ENCODE measurements around the gene ZNF689.

ZNF689 gene

GRCh38 chr16:30609002-30609925 lies 925 bp downstream of the ZNF689 start (continued):
- 0 out of 2 replicates have a peak, but pooled peaks have one; percentile 12 for TF ChIP-seq MEIS1 (CRISPR knock-in tag; IDR thresholded peaks at IDR 0.05; ENCODE audit: borderline replicate concordance)
- TF ChIP-seq ZBTB8A (tag by site-specific recombination; IDR thresholded peaks at IDR 0.05): no peak; the same call in 1 of the 2 replicates
- no peak for TF ChIP-seq ZBTB7A (tag by site-specific recombination; IDR thresholded peaks at IDR 0.05; ENCODE audit: low read depth)
- TF ChIP-seq PRDM2 (tag by site-specific recombination; IDR thresholded peaks at IDR 0.05; ENCODE audit: borderline replicate concordance): no peak
- TF ChIP-seq ZNF843 (tag by site-specific recombination; IDR thresholded peaks at IDR 0.05): no peak
- no peak for TF ChIP-seq BCL11A (tag by site-specific recombination; IDR thresholded peaks at IDR 0.05; ENCODE audit: low read depth)
- TF ChIP-seq OSR2 (tag by site-specific recombination; IDR thresholded peaks at IDR 0.05): no peak
- TF ChIP-seq, protein P1, sequence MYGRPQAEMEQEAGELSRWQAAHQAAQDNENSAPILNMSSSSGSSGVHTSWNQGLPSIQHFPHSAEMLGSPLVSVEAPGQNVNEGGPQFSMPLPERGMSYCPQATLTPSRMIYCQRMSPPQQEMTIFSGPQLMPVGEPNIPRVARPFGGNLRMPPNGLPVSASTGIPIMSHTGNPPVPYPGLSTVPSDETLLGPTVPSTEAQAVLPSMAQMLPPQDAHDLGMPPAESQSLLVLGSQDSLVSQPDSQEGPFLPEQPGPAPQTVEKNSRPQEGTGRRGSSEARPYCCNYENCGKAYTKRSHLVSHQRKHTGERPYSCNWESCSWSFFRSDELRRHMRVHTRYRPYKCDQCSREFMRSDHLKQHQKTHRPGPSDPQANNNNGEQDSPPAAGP (tag by site-specific recombination; IDR thresholded peaks at IDR 0.05): peak; percentile 51; the same call in 1 of the 2 replicates
- no peak for TF ChIP-seq ZNF560 (tag by site-specific recombination; IDR thresholded peaks at IDR 0.05; ENCODE audit: borderline replicate concordance)
- peak; percentile 77 for TF ChIP-seq PATZ1 (tag by site-specific recombination; IDR thresholded peaks at IDR 0.05)
- no peak for TF ChIP-seq MZF1 (tag by site-specific recombination; IDR thresholded peaks at IDR 0.05; ENCODE audit: borderline replicate concordance)
- no peak for TF ChIP-seq ZNF624 (tag by site-specific recombination; IDR thresholded peaks at IDR 0.05)
- TF ChIP-seq ZNF140 (tag by site-specific recombination; IDR thresholded peaks at IDR 0.05): no peak
- no peak for TF ChIP-seq ZBTB44 (tag by site-specific recombination; IDR thresholded peaks at IDR 0.05)
- no peak for TF ChIP-seq TRIM28 (IDR thresholded peaks at IDR 0.05; ENCODE audit: borderline replicate concordance, low read length)
- TF ChIP-seq ZNF701 (tag by site-specific recombination; IDR thresholded peaks at IDR 0.05): no peak
- TF ChIP-seq, protein P2, sequence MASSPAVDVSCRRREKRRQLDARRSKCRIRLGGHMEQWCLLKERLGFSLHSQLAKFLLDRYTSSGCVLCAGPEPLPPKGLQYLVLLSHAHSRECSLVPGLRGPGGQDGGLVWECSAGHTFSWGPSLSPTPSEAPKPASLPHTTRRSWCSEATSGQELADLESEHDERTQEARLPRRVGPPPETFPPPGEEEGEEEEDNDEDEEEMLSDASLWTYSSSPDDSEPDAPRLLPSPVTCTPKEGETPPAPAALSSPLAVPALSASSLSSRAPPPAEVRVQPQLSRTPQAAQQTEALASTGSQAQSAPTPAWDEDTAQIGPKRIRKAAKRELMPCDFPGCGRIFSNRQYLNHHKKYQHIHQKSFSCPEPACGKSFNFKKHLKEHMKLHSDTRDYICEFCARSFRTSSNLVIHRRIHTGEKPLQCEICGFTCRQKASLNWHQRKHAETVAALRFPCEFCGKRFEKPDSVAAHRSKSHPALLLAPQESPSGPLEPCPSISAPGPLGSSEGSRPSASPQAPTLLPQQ (tag by site-specific recombination; IDR thresholded peaks at IDR 0.05): no peak; the same call in 1 of the 2 replicates
- no peak for TF ChIP-seq YY2 (tag by site-specific recombination; IDR thresholded peaks at IDR 0.05)
- TF ChIP-seq, protein P3, sequence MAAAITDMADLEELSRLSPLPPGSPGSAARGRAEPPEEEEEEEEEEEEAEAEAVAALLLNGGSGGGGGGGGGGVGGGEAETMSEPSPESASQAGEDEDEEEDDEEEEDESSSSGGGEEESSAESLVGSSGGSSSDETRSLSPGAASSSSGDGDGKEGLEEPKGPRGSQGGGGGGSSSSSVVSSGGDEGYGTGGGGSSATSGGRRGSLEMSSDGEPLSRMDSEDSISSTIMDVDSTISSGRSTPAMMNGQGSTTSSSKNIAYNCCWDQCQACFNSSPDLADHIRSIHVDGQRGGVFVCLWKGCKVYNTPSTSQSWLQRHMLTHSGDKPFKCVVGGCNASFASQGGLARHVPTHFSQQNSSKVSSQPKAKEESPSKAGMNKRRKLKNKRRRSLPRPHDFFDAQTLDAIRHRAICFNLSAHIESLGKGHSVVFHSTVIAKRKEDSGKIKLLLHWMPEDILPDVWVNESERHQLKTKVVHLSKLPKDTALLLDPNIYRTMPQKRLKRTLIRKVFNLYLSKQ (tag by site-specific recombination; IDR thresholded peaks at IDR 0.05; ENCODE audit: borderline replicate concordance): no peak
- TF ChIP-seq ZNF529 (tag by site-specific recombination; IDR thresholded peaks at IDR 0.05; ENCODE audit: insufficient replicate concordance): no peak
- no peak for TF ChIP-seq ZNF645 (tag by site-specific recombination; IDR thresholded peaks at IDR 0.05)
- peak; percentile 84; the same call in 1 of the 2 replicates for TF ChIP-seq GLI4 (tag by site-specific recombination; IDR thresholded peaks at IDR 0.05)
- 0 out of 2 replicates have a peak, but pooled peaks have one; percentile 61 for TF ChIP-seq GFI1B (tag by site-specific recombination; IDR thresholded peaks at IDR 0.05)

Measured in HEK293 (cell line).